Stomach (tissue), 9 donors: ENCODE measurements around the gene PRKCH. TPM values are rescaled to one million over a fixed set of nuclear protein-coding genes. Genes with fewer than 3 reads are reported as not detected.

Experiments used
- DNase-seq, 2 donors: peaks; one replicate each; pipeline versions ENCODE4 v3.0.0 to v3.0.0-alpha.2; 2013 to 2019
- H3K27ac ChIP-seq, 5 donors: fragments of 200-600 bp in 4 of 5; sonication (generic) in 4 of 5; one replicate each; pipeline ENCODE4 v1.5.1; 2013 to 2019; ENCODE audit warnings: mild to moderate bottlenecking in 1 of 5, moderate library complexity in 1 of 5
- H3K27me3 ChIP-seq, 3 donors: fragments of 200-600 bp; sonication (generic); one replicate each; pipeline ENCODE4 v1.5.1; 2017 to 2019; ENCODE audit warnings: mixed run types in 1 of 3
- H3K36me3 ChIP-seq, 4 donors: fragments of 200-600 bp; sonication (generic); 1 replicate in 3 of 4; 2 replicates in 1 of 4; pipeline ENCODE4 v1.5.1; 2016 to 2019
- H3K4me1 ChIP-seq, 4 donors: fragments of 200-600 bp; sonication (generic); one replicate each; pipeline ENCODE4 v1.5.1; 2016 to 2019
- H3K4me3 ChIP-seq, 4 donors: fragments of 200-600 bp; sonication (generic) in 3 of 4; one replicate each; pipeline ENCODE4 v1.5.1; 2016 to 2019; ENCODE audit warnings: mild to moderate bottlenecking in 1 of 4
- H3K9me3 ChIP-seq, 4 donors: fragments of 200-600 bp; sonication (generic); one replicate each; pipeline ENCODE4 v1.5.1; 2016 to 2019
- CTCF ChIP-seq, 7 experiments: fragments of 450-650 bp in 4 of 7; fragments of 200-600 bp in 3 of 7; sonication (generic) in 3 of 7; IDR thresholded peaks; one replicate each; pipeline ENCODE4 v1.5.1; 2016 to 2019; ENCODE audit warnings: antibody characterized with exemption in 7 of 7, control low read depth in 2 of 7, mild to moderate bottlenecking in 1 of 7
- EP300 ChIP-seq: sonication (generic); formaldehyde crosslinking; IDR thresholded peaks from one replicate; pipeline ENCODE4 v1.6.1; 2017; ENCODE audit warnings: antibody characterized with exemption
- POLR2A ChIP-seq, 4 donors: fragments of 450-650 bp; IDR thresholded peaks; one replicate each; pipeline ENCODE4 v1.6.1; 2016; ENCODE audit warnings: antibody characterized with exemption in 4 of 4, control low read depth in 2 of 4, mild to moderate bottlenecking in 1 of 4, moderate library complexity in 1 of 4
- POLR2AphosphoS5 ChIP-seq, 3 donors: sonication (generic); formaldehyde crosslinking; IDR thresholded peaks; one replicate each; pipeline ENCODE4 v1.6.1; 2016; ENCODE audit warnings: antibody characterized with exemption in 3 of 3
- WGBS, 5 donors: extraction: QIAGEN DNeasy Blood & Tissue Kit in 3 of 5; methylation state at CpG; one replicate each; pipeline versions ENCODE4 v1.1.5 to v1.1.7; 2013 to 2018; 5-methylcytosine and 5-hydroxymethylcytosine counted together
- intact Hi-C: fragments of 100-400 bp; cut with DNase I; formaldehyde crosslinking; loops from one replicate; pipeline ENCODE4 v1.15.1; 2023; ENCODE audit warnings: low total_unique reads
- polyA plus RNA-seq, 3 donors: library from polyadenylated mRNA; stranded (reverse); fragments of 200-250 nt; gene quantifications; one replicate each; pipeline ENCODE4 v1.2.3, GENCODE V29; 2013
- total RNA-seq, 5 donors: library from RNA; depleted of rRNA; stranded (reverse); fragments of >200 nt; gene quantifications; one replicate each; pipeline versions ENCODE4 v1.1.0 to v1.2.3, GENCODE V29; 2014 to 2016
- donor health status: healthy with polysubstance abuse.
- donor health status: Bipolar disorder and iron deficiency.
- donor health status: healthy.

PRKCH gene
- total and polyA plus RNA-seq, 8 donors = 5.5 to 84.0 (median 14.7) TPM

GRCh38 chr14:61288228-61288627 lies 33.2 kb upstream of the PRKCH start:
- Histone ChIP-seq H3K9me3 (no peaks in the 10 kb centered on the region), H3K4me1 (peaks cover 5 to 34% (median 21%) of the 10 kb centered on the region in 4 donors), H3K27ac (no peak overlapping the region), H3K27me3 (no peaks in the 10 kb centered on the region), H3K4me3 (no peak overlapping the region), H3K36me3 (no peaks in the 10 kb centered on the region)
- TF ChIP-seq EP300 = no peak
- TF ChIP-seq POLR2A (IDR thresholded peaks at IDR 0.05) = no peak
- no peak for TF ChIP-seq POLR2AphosphoS5 (IDR thresholded peaks at IDR 0.05)
- TF ChIP-seq CTCF (IDR thresholded peaks at IDR 0.05) = no peak
- WGBS, 5 donors = 78 to 88% (median 84%) methylated on average over 4 of the region's 4 CpGs
- DNase-seq = no peak
- intact Hi-C loops = no loop called here

- H3K27me3 ChIP-seq = no peaks in the 10 kb centered on the region
- H3K27ac ChIP-seq = no peak overlapping the region
- no peak for DNase-seq
- TF ChIP-seq POLR2AphosphoS5 (IDR thresholded peaks at IDR 0.05) (no peak), POLR2A (IDR thresholded peaks at IDR 0.05) (no peak), CTCF (IDR thresholded peaks at IDR 0.05) (no peak), EP300 (no peak)
- H3K9me3 ChIP-seq = no peaks in the 10 kb centered on the region
- peaks cover 5 to 29% (median 20%) of the 10 kb centered on the region in 4 donors for H3K4me1 ChIP-seq
- intact Hi-C loops = no loop called here
- no peak overlapping the region for H3K4me3 ChIP-seq
- no peaks in the 10 kb centered on the region for H3K36me3 ChIP-seq
- 76 to 85% (median 77%) methylated on average over 3 of the region's 3 CpGs for WGBS, 5 donors
Observed at GRCh38 chr14:61288720-61289119, 32.7 kb upstream of the PRKCH start.

DNA sequence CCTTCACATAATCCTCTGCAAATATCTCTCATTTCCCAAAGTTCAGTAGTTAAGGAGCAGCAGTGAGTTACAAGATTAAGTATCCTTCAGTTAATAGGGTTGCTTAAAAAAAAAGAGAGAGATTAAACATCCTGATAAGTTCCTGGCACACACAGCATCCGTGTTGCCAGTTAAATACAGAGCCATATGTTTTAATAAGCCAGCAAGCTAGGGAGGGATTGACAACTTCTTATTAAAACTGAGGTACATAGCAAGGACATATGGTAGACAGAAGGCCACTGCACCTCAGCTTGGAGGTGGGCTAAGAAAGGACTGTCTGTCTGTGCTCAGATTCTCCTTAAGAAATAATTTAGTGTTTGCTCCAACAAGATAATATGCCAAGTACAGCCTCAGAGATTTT lies 30.7 kb upstream of the PRKCH start:
- intact Hi-C loops = no loop called here
- no peak for DNase-seq
- Histone ChIP-seq H3K9me3 (no peaks in the 10 kb centered on the region), H3K4me3 (no peak overlapping the region), H3K4me1 (peaks cover 4 to 9% (median 8%) of the 10 kb centered on the region in 4 donors), H3K27ac (no peak overlapping the region), H3K27me3 (no peaks in the 10 kb centered on the region), H3K36me3 (no peaks in the 10 kb centered on the region)
- TF ChIP-seq EP300 (no peak), POLR2A (IDR thresholded peaks at IDR 0.05) (no peak), CTCF (IDR thresholded peaks at IDR 0.05) (no peak), POLR2AphosphoS5 (IDR thresholded peaks at IDR 0.05) (no peak)
- WGBS, 5 donors = 23 to 48% (median 25%) methylated on average over 1 of the region's 1 CpG

- Histone ChIP-seq H3K36me3 (no peaks in the 10 kb centered on the region), H3K4me1 (peaks cover 0 to 14% (median 3%) of the 10 kb centered on the region in 4 donors), H3K27ac (no peak overlapping the region), H3K27me3 (no peaks in the 10 kb centered on the region), H3K9me3 (no peaks in the 10 kb centered on the region), H3K4me3 (no peak overlapping the region)
- TF ChIP-seq CTCF (IDR thresholded peaks at IDR 0.05) (no peak), EP300 (no peak), POLR2AphosphoS5 (IDR thresholded peaks at IDR 0.05) (no peak), POLR2A (IDR thresholded peaks at IDR 0.05) (no peak)
- 21 to 37% (median 22%) methylated on average over 3 of the region's 3 CpGs for WGBS, 5 donors
- no peak for DNase-seq
- intact Hi-C loops = no loop called here
Observed at GRCh38 chr14:61296151-61296550, 25.2 kb upstream of the PRKCH start.
